Adrenal gland (tissue), 12 donors: Measurements from ENCODE around the gene TAF7. TPM values are rescaled to one million over a fixed set of nuclear protein-coding genes. Genes with fewer than 3 reads are reported as not detected.
"Not testable (repeated sequence)": the region's sequence is repeated elsewhere in the genome, so short reads cannot be mapped to it uniquely, and the experiment has no call there.

Experiments used
- DNase-seq, 7 donors: peaks; one replicate each; pipeline ENCODE4 v3.0.0-alpha.2; 2019 to 2020
- H3K27ac ChIP-seq, 5 donors: fragments of 200-600 bp; sonication (generic) in 4 of 5; 1 replicate in 3 of 5; 2 replicates in 2 of 5; pipeline versions ENCODE4 v1.5.1 to v1.8.0; 2016 to 2020; ENCODE audit warnings: mild to moderate bottlenecking in 1 of 5
- H3K27me3 ChIP-seq: fragments of 200-600 bp; 2 replicates; pipeline ENCODE4 v1.8.0; 2021
- H3K36me3 ChIP-seq, 2 donors: fragments of 200-600 bp; replicated peaks in 1 of 2; 1 replicate in 1 of 2; 2 replicates in 1 of 2; pipeline versions ENCODE4 v1.5.1 to v1.8.0; 2018 to 2022
- H3K4me1 ChIP-seq, 2 donors: fragments of 200-600 bp; replicated peaks in 1 of 2; 1 replicate in 1 of 2; 2 replicates in 1 of 2; pipeline versions ENCODE4 v1.5.1 to v1.8.0; 2018 to 2021
- H3K4me3 ChIP-seq, 4 donors: fragments of 200-600 bp; sonication (generic) in 3 of 4; one replicate each; pipeline ENCODE4 v1.5.1; 2016 to 2018
- H3K9me3 ChIP-seq, 3 donors: fragments of 200-600 bp; sonication (generic) in 1 of 3; replicated peaks in 1 of 3; 1 replicate in 2 of 3; 2 replicates in 1 of 3; pipeline versions ENCODE4 v1.5.1 to v1.8.0; 2016 to 2021
- CTCF ChIP-seq, 6 experiments: fragments of 450-650 bp in 4 of 6; fragments of 200-600 bp in 2 of 6; sonication (generic) in 1 of 6; IDR thresholded peaks; 1 replicate in 5 of 6; 2 replicates in 1 of 6; pipeline versions ENCODE4 v1.5.1 to v1.8.0; 2016 to 2021; ENCODE audit warnings: antibody characterized with exemption in 6 of 6, mild to moderate bottlenecking in 2 of 6, moderate library complexity in 1 of 6
- POLR2A ChIP-seq, 2 donors: fragments of 450-650 bp; IDR thresholded peaks; one replicate each; pipeline ENCODE4 v1.6.1; 2017; ENCODE audit warnings: antibody characterized with exemption in 2 of 2, mild to moderate bottlenecking in 2 of 2, moderate library complexity in 1 of 2
- WGBS, 4 donors: extraction: QIAGEN DNeasy Blood & Tissue Kit in 2 of 4; methylation state at CpG; one replicate each; pipeline versions ENCODE4 v1.1.5 to v1.1.7; 2013 to 2017; 5-methylcytosine and 5-hydroxymethylcytosine counted together
- intact Hi-C, 2 donors: fragments of 100-400 bp; cut with DNase I; formaldehyde crosslinking; loops; one replicate each; pipeline versions ENCODE4 v1.14.1 to v1.15.0; 2022 to 2023
- polyA plus RNA-seq, 3 donors: library from polyadenylated mRNA; stranded (reverse); fragments of 200-250 nt in 2 of 3; fragments of 350-450 nt in 1 of 3; fragmentation: Illumina TruSeq in 1 of 3; extraction: RNeasy Lipid Tissue Mini Kit (QIAGEN cat#74804) in 1 of 3; gene quantifications; one replicate each; pipeline ENCODE4 v1.2.3, GENCODE V29; 2013 to 2014
- total RNA-seq, 9 donors: library from RNA; depleted of rRNA in 4 of 9; stranded (reverse); fragments of >200 nt in 4 of 9; fragments of 120-200 nt in 1 of 9; fragmentation: NEBNext Ultra II Directional in 1 of 9; extraction: Animal tissue kit (Norgen Biotek cat#: 25700) in 1 of 9; gene quantifications; one replicate each; pipeline versions ENCODE4 v1.1.0 to v1.2.4, GENCODE V29; 2013 to 2023
- donor health status: healthy with polysubstance abuse.
- donor health status: Bipolar disorder and iron deficiency.
- donor health status: DM: yes; HTN: yes; CAD: no.
- donor health status: DM: no; HTN: no; CAD: no.
- donor health status: DM: no; HTN: no; CAD: no.
- donor health status: DM: yes; HTN: yes; CAD: no.

Gene TAF7
- total and polyA plus RNA-seq, 12 donors, result 23.9 to 132 (median 68.8) TPM

GRCh38 chr5:141338538-141339306, 18.1 kb upstream of the TAF7 start, which contains the start of gene PCDHGA2:
Gene PCDHGA2, plus strand, starts transcription at chr5:141338760.
- WGBS, 4 donors, result 7 to 17% (median 10%) methylated on average over 10 to 27 of the region's 27 CpGs
- peaks cover 0 to 10% (median 0%) of the 10 kb centered on the region in 3 donors for H3K9me3 ChIP-seq
- H3K36me3 ChIP-seq, result no peaks in the 10 kb centered on the region
- H3K4me3 ChIP-seq, result peak within 1 kb of the TSS in 1 of 4 donors; percentile 9
- no peaks in the 10 kb centered on the region for H3K27me3 ChIP-seq
- TF ChIP-seq CTCF (IDR thresholded peaks at IDR 0.05) (peak in 3 of 6 experiments; percentile 30 to 43 (median 37)), POLR2A (IDR thresholded peaks at IDR 0.05) (no peak)
- no peak within 1 kb of the TSS for H3K27ac ChIP-seq
- intact Hi-C loops, result no loop called here
- no peak for DNase-seq
- H3K4me1 ChIP-seq, result no peaks in the 10 kb centered on the region

DNA sequence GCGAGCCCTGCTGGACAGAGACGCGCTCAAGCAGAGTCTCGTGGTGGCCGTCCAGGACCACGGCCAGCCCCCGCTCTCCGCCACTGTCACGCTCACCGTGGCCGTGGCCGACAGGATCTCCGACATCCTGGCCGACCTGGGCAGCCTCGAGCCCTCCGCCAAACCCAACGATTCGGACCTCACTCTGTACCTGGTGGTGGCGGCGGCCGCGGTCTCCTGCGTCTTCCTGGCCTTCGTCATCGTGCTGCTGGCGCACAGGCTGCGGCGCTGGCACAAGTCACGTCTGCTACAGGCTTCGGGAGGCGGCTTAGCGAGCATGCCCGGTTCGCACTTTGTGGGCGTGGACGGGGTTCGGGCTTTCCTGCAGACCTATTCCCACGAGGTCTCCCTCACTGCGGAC, 12.0 kb upstream of the TAF7 start:
- intact Hi-C loops, H3K9me3 ChIP-seq, H3K27me3 ChIP-seq, H3K4me1 ChIP-seq, DNase-seq, H3K36me3 ChIP-seq, H3K27ac ChIP-seq, H3K4me3 ChIP-seq: not testable (repeated sequence)
- WGBS, 4 donors, result 19 to 58% (median 33%) methylated on average over 4 to 39 of the region's 39 CpGs

- no peak within 1 kb of the TSS for H3K4me3 ChIP-seq
- peaks cover 0 to 2% (median 0%) of the 10 kb centered on the region in 3 donors for H3K9me3 ChIP-seq
- H3K27ac ChIP-seq, result no peak within 1 kb of the TSS
- WGBS, 4 donors, result 17 to 31% (median 21%) methylated on average over 15 to 21 of the region's 21 CpGs
- no peak for TF ChIP-seq POLR2A (IDR thresholded peaks at IDR 0.05)
- TF ChIP-seq CTCF (IDR thresholded peaks at IDR 0.05), result peak in 1 of 6 experiments; percentile 11
- intact Hi-C loops, result no loop called here
- H3K27me3 ChIP-seq, result peaks cover 5% of the 10 kb centered on the region
- H3K36me3 ChIP-seq, result no peaks in the 10 kb centered on the region
- no peaks in the 10 kb centered on the region for H3K4me1 ChIP-seq
- DNase-seq, result peak in 1 of 7 donors; percentile 27
Measured at GRCh38 chr5:141330299-141331080, 9.9 kb upstream of the TAF7 start, which contains the start of gene PCDHGA1. Gene PCDHGA1, plus strand, starts transcription at chr5:141330514.

- WGBS, 4 donors, result 75 to 100% (median 79%) methylated on average over 1 to 8 of the region's 8 CpGs
- H3K36me3 ChIP-seq, result no peaks in the 10 kb centered on the region
- intact Hi-C loops, result no loop called here
- no peak overlapping the region for H3K4me3 ChIP-seq
- DNase-seq, result no peak
- peaks cover 0 to 4% (median 0%) of the 10 kb centered on the region in 3 donors for H3K9me3 ChIP-seq
- H3K27ac ChIP-seq, result no peak overlapping the region
- peaks cover under 1% of the 10 kb centered on the region for H3K27me3 ChIP-seq
- TF ChIP-seq CTCF (IDR thresholded peaks at IDR 0.05), result no peak
- no peak for TF ChIP-seq POLR2A (IDR thresholded peaks at IDR 0.05)
- H3K4me1 ChIP-seq, result no peaks in the 10 kb centered on the region
Measured at GRCh38 chr5:141328231-141328630, 7.6 kb upstream of the TAF7 start.
